Posterior vena cava (tissue), 2 donors: ENCODE data around the gene CXCL12. TPM values are rescaled to one million over a fixed set of nuclear protein-coding genes. Genes with fewer than 3 reads are reported as not detected.

Source experiments
- DNase-seq: peaks from one replicate; pipeline ENCODE4 v3.0.0-alpha.2; 2020; ENCODE audit warnings: low spot score
- intact Hi-C, 2 donors: fragments of 100-400 bp; cut with DNase I; formaldehyde crosslinking; loops; one replicate each; pipeline versions ENCODE4 v1.14.1 to v1.14.2; 2022 to 2023
- total RNA-seq, 2 donors: library from RNA; stranded (reverse); fragmentation: NEBNext Ultra II Directional; extraction: Animal tissue kit (Norgen Biotek cat#: 25700); gene quantifications; one replicate each; pipeline ENCODE4 v1.2.1, GENCODE V29; 2021
- donor health status: DM: yes; HTN: yes; CAD: no.
- donor health status: DM: yes; HTN: yes; CAD: no.

CXCL12 gene
- total RNA-seq, 2 donors from 2014 or later: 206 to 238 TPM

- DNase-seq: no peak
- intact Hi-C loops: loop anchor here (5.0 kb wide), 2 partner anchors 468 to 702 kb away; no protein-coding TSS in a partner anchor
These were observed 4.3 kb upstream of the CXCL12 start for GRCh38 chr10:44389150-44389549.

- peak; percentile 71 for DNase-seq
- intact Hi-C loops: loop anchor here (5.0 kb wide), 2 partner anchors 469 to 701 kb away; no protein-coding TSS in a partner anchor
These were observed 3.7 kb upstream of the CXCL12 start for GRCh38 chr10:44388641-44389040.

DNA sequence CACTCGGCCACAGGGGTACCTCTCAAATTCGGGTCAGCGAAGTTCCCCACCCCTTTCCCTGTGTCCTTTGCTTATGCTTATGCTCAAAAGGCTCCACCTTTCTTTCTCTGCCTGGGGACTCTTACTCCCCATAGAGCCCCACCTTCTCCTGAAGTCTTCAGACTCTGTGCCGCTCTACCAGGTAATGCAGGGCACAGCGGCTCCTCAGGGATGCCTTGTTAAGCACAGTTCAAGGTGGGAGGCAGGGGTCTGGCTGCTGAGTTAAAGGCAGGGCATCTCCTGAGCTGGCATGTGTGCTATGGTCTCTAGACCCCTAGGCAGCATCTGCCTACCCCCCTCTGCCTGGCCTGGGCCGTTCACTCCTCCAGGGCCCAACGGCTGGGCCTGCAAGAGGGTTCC, 3.0 kb upstream of the CXCL12 start:
- intact Hi-C loops: loop anchor here (1.0 to 5.0 kb wide), 4 partner anchors 24 to 715 kb away; no protein-coding TSS in a partner anchor
- DNase-seq: peak; percentile 74

DNA sequence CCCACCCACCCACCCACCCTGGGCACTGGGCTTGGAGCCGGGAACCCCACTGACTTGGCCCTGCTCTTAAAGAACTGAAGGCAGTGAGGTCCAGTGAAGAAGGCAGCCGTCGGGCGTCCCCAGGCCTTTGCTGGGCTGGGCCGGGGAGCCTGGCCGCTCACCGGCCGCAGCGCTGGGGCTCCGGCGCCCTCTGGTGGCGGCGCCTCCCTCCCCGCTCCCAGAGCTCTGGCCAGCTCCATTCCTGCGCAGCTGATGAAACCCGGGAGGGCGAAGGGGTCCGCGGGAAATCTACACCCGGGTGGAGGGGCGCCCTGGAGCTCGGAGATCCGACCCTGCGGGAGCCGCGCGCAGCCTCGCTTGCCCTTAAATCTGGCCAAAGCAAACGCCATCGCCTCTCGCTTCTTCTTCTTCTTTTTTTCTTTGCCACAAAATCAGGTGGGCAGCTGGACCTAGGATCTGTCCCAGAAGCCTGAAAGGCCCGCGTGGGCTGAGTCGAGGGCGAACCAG, 1.7 kb upstream of the CXCL12 start:
- peak; percentile 90 for DNase-seq
- intact Hi-C loops: loop anchor here (1.0 to 5.0 kb wide), 4 partner anchors 26 to 714 kb away; no protein-coding TSS in a partner anchor

DNA sequence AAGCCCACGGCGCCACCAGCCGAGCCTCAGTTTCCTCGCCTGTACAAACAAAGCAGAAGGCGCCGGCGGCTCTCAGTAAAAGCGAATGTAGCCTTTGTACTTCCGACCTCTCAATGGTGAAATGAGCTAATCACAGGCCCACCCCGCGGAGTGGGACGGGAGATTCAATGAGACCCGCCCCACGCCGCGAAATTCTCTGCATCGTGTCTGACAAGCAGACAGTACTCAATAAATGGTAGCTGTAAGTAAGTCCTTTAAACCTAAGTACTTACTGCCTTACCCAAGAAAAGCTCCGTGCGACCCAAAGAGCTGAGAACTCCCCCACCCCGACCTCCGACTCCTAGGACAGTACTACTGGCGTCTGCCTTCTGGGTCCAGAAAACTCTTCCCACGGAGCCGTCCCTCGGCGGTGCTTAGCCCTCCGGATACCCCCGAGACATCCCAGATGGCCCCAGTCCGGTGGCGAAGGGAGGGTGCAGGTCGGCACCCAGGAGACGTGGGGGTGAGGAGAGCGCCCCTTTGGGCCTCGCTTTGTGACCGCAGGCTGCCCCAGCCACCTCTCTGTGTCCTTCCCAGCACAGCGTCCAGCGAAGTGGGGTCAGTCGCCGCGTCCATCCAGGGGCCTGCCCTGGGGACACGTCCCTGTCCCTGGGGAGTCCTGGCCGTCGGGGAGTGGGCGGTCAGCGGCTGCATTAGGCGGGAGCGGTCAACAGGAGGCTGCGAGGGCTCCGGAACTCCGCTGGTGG, 972 bp upstream of the CXCL12 start:
- DNase-seq: peak; percentile 76
- intact Hi-C loops: loop anchor here (2.0 to 5.0 kb wide), 3 partner anchors 471 to 713 kb away; no protein-coding TSS in a partner anchor

DNA sequence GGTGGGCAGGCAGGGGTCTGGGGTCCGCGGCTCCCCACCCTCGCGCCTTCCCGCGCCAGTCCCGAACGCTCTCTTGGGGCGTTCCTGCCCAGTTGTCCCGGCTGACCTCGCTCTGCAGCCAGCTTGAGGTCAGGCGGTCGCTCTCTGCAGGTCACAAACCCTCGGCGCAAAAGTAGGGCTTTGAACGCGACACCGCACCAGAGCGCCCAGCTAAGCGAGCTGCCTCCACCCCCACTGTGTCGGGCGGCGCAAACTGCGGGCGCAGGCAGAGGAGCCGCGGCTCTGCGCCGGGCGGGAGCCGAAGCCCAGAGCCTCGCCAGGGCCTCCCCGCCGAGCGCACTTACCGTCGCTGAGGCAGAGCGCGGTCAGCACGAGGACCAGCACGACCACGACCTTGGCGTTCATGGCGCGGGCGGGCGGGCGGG, 284 bp downstream of the CXCL12 start:
- peak; percentile 76 for DNase-seq
- intact Hi-C loops: loop anchor here (2.0 to 5.0 kb wide), 4 partner anchors 473 to 712 kb away; no protein-coding TSS in a partner anchor

GRCh38 chr10:44383749-44384600, 922 bp downstream of the CXCL12 start:
- DNase-seq: peak; percentile 81
- intact Hi-C loops: loop anchor here in 1 of 2 donors (2.0 to 5.0 kb wide), 2 partner anchors 478 to 711 kb away; no protein-coding TSS in a partner anchor

DNA sequence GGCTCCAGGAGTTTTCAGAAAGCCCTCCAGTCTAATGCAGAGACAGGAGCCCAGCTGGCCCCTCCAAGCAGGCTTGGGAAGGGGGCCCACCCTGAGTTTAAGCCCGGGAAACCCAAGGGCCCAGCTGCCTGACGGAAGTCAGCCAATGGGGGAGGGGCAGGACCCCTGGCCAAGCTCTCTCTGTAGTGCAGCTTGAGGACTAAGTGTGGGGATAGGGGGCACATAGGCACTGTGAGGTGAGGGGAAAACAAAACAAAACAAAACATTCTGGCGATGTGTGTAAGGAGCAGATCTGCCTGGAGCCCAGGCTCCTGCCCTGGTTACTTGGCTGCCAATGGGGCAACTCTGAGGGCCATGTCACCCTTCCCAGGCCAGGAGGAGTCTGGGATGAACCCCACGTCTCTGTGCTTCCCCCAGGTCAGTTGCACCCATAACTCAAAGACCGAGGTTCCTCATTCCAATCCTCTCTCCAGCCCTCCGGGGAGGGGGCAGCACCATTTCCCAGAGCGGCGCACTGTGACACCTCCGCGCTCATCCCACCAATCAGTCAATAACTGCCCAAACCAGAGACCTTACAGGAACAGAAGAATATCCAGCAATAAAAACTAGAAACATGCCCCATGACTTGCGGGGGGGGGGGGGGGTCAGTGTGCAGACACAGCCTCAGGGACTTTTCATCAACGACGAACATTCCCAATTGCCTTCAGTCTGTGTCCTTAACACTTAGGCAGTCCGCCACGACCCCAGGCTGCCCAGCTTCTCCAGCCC, 1.7 kb downstream of the CXCL12 start:
- intact Hi-C loops: loop anchor here in 1 of 2 donors (5.0 kb wide), 1 partner anchor 479 kb away; no protein-coding TSS in a partner anchor
- DNase-seq: peak; percentile 55

DNA sequence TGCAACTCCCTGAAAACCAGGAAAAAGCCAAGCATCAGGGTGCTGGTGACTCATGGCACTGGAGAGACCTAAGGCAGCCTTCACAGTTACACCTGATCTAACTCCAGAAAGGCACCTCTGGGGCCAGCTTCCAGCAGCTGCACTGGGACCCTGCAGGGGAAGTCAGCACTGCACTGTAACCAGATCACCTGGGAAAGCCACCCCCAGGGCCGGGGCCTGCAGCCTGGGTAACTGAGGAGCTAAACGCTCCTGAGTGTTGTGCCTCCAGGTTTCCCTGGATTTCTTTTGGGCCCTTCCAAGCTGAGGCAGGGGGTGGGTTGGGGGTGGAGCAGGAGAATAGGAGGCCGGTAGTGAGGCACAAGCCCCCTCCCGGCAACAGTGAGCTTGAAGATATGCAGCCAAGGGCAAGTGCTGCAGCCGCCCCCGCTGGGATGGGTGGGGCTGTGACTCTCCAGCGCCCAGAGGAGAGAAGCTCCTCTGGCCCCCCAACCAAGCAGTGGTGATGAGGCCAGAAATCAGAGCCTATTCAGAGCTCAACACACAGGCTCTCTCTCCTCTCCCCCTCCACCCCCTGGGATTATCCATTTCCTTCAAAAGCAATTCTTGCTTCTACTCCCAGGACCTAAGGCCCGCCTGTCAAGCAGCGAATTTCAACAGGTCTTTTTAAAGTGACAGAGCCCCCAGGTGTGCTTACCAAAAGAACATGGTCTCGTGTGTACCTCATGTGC, 2.6 kb downstream of the CXCL12 start:
- DNase-seq: peak; percentile 78
- intact Hi-C loops: loop anchor here in 1 of 2 donors (5.0 kb wide), 1 partner anchor 480 kb away; no protein-coding TSS in a partner anchor

DNA sequence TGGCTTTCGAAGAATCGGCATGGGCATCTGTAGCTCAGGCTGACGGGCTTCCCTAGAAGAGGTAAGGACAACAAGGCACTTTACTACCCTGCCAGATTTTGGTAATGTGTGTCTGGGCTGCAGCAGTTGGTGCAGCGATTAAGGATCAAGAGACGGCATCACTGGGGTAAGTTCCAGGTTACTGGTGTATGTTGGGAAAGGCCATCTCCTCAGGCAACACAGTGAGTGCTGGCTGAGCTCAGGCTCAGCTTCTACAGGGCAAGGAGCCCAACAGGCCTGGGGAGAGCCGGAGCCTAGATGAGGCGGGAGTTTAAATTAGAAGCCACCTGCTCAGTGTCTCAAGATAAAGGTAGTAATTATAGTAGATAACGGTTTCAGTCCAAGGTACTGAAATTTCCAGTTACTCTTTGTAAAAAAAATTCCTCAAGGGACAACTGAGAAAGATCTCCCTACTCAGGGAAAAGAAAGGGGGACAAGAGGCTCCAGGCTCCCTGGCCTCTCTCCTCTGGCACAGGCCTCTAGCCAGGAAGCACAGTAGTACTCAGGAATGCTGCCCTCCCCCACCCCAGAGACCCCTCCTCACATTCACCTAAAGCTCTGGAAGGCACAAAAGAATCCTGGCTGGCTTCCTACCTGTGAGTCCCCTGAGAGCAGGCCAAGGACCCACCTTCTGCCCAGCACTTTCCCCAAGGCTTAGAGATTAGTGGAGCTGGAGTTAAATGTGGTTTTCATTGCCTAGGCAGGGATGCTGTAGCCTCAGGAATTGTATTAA, 3.9 kb downstream of the CXCL12 start:
- peak; percentile 49 for DNase-seq
- intact Hi-C loops: loop anchor here in 1 of 2 donors (5.0 kb wide), 1 partner anchor 481 kb away; no protein-coding TSS in a partner anchor

- DNase-seq: peak; percentile 37
- intact Hi-C loops: loop anchor here in 1 of 2 donors (5.0 kb wide), 1 partner anchor 482 kb away; no protein-coding TSS in a partner anchor
These were observed 5.0 kb downstream of the CXCL12 start for GRCh38 chr10:44379907-44380306.

GRCh38 chr10:44378626-44379025, 6.3 kb downstream of the CXCL12 start:
- peak; percentile 47 for DNase-seq
- intact Hi-C loops: no loop called here

DNA sequence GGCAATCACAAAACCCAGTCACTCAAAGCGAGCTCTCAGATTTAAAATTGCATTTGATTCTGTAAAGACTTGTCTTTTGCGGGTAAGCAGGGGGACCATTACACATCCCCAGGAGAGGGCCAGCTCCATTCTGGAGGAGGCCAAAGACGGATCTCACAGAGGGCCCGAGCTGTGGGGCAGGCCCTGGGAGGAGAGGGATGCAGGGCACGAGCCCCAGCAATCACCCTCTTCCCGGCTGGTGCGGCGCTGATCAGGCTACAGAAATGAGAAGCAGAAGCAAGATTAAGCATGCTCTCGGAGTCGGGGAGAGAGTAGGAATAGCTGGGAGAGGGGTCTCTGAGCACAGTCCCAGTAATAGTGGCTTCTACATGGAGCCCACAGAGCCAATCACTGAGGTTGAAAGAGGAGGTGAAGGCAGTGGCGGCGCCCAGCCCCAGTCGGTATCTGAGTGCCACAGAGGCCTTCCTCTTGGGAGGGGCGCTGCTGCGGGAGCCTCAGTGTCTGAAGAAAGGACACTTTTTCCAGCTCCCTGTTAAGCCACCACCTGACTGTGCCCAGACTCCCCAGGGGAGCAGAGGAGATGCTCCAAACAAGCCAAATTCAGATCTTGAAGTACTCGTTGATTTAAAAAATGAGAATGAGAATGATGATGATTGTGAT, 7.1 kb downstream of the CXCL12 start:
- intact Hi-C loops: no loop called here
- peak; percentile 79 for DNase-seq

- DNase-seq: no peak
- intact Hi-C loops: no loop called here
These were observed 8.3 kb downstream of the CXCL12 start for GRCh38 chr10:44376472-44377099.

DNA sequence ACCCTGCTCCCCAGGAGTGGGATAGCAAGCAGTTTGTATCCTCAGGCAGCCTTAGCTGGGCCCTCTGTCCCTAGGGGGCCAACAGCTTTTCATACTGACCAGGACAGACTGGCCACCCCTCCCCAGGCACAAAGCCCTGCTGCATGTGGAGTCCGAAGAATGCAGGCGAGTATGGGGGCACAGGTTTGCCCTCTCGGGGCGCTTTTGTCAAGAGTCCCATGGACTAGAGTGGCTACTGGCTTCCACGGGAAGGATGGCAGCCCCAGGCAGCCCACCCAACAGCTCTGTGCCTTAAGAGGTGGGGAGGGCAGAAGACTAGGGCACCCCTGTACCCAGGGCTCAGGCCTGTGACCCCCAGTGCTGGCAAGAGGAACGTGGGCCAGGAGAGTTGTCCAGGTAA, 10.7 kb downstream of the CXCL12 start:
- intact Hi-C loops: no loop called here
- peak; percentile 45 for DNase-seq

DNA sequence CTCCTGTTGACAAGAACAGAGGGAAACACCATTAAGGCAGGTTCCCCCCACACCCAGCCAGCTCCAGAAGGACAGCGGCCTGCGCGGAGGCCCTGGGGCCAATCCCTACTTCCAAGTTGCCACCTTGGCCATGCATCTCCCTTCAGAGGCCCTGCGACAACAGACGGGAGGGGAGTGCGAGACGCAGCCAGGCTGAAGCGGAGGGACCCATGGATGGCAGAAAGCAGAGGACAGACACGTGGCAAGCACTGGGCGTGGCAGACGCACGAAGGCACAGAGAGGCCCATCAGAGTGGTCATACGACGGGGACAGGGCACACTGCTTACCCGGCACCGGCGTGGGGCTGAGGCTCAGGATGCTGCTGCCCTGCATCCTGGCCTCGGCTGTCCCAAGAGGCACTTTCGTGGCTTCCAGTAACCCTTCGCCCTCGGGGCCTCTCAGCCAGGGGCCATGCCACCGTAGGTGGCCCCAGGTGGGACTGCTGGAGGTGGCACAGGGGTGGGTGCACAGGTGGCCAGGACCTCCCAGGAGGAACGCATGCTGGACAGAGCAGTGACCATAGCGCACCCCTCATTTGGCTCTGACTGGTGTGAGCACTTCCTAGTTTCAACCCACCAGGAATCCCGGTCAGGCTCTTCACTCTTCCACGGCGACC, 11.4 kb downstream of the CXCL12 start:
- DNase-seq: peak; percentile 60
- intact Hi-C loops: no loop called here
